Stimulated activated CD8-positive, alpha-beta memory T cell treated with anti-CD3 and anti-CD28 coated beads, Interleukin-15, amount 100 ng/mL, for 4 hours (primary cell): Measurements from ENCODE around the gene GZMM.

Experiments used
- DNase-seq, 2 donors: peaks; one replicate each; pipeline ENCODE4 v3.0.0-alpha.2; 2020; ENCODE audit warnings: low read depth in 2 of 2

Gene GZMM

GRCh38 chr19:597406-598315 is 53.8 kb downstream of the GZMM start:
- DNase-seq = no peak
